DND-41 (cell line): ENCODE measurements around the gene SYDE2.

Source experiments
- CTCF ChIP-seq: IDR thresholded peaks from 2 replicates; pipeline ENCODE4 v1.5.1; 2012; ENCODE audit warnings: borderline replicate concordance, low read length, moderate library complexity, mild to moderate bottlenecking; ENCODE audit not compliant: poor library complexity, severe bottlenecking; ENCODE audit errors: extremely low read depth
- EZH2 ChIP-seq: IDR thresholded peaks from 3 replicates; pipeline ENCODE4 v1.6.1; 2012; ENCODE audit warnings: borderline replicate concordance, low read depth, mild to moderate bottlenecking, moderate library complexity, low read length, inconsistent platforms; ENCODE audit not compliant: severe bottlenecking

GRCh38 chr1:85237613-85238012 lies 36.8 kb upstream of the SYDE2 start:
- TF ChIP-seq CTCF (no peak), EZH2 (no peak)
